GM19239 (cell line): ENCODE measurements around the gene TWIST2.

Experiments used
- DNase-seq: peaks from one replicate; pipeline ENCODE4 v3.0.0; 2011; ENCODE audit warnings: low spot score; ENCODE audit not compliant: insufficient read length
- FAIRE-seq: peaks from 2 replicates; lab custom pipeline; 2011; peaks lifted over from hg19 to GRCh38; lab: Jason Lieb, UNC

Gene TWIST2

DNA sequence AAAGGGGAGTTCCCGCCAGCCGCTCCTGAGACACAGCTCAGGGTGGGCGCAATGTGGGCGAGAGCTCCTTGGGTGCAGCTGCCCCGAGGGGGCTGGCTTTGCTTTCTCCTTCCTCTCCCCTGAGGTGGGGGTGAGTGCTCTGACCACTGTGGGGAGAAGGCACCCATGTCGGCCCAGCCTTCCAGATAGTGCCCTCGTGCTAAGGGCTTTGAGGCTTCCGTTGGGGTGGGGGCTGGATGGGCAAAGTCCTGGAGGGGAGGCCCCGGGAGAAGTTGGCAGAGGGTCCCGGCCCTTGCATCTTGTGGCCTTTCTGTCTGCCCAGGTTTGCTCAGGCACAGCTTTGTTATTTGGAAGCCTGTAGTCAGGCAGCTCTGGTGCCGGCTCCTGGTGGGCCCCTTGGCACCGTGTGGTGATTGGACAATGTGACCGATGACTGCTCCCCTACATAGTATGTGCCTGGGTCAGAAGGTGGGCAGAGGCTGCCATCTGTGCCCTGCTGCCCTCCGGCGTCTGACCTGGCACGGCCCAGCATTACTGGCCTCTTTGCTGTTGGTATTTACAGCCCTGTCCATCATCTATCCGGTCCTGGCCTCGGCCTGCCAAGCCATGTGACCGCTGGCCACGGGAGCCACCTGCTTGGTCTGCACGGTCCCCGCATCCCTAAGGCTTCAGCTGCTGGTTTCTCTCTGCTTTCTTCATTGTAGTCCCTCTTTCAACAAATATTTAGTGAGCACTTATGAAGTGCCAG, 50.8 kb downstream of the TWIST2 start:
- DNase-seq (no peak), FAIRE-seq (no peak)

DNA sequence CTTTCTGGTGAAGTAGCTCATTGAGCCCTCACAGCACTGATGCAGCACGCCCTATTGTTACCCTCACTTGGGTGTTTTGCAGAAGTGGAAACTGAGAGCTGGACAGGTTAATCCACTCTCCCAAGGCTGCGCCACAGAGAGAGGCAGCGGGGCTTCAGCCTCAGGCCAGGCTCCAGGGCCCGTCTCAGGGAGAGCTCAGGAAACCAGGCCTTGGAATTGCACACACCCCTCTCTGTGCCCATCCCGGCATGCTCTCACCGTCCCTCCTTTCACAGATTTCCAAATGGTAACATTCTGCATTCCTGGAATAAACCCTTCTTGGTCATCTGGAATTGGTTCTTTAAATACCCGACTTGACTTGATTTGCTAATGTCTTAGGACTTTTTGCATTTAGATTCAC, 51.5 kb downstream of the TWIST2 start:
- FAIRE-seq (no peak), DNase-seq (no peak)

DNA sequence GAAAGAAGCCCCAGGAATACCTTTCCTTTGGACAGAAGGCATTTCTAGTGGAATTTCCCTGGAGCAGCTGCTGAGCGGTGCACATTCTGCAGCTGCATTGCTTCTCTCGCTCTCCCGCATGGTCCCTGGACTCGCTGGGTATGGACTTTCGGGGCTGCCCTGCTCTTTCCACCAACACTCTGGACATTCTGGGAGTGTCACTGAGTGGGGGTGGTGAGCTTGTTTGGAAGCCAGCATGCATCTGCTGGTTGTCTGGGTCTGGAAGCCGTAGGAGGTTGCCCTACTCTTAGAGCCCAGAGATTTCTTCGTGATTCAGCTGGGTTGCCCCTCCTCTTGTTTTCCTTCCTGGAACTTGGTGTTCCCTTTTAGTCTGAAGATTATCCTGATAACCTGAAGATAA, 52.6 kb downstream of the TWIST2 start:
- DNase-seq = no peak
- FAIRE-seq = no peak

DNA sequence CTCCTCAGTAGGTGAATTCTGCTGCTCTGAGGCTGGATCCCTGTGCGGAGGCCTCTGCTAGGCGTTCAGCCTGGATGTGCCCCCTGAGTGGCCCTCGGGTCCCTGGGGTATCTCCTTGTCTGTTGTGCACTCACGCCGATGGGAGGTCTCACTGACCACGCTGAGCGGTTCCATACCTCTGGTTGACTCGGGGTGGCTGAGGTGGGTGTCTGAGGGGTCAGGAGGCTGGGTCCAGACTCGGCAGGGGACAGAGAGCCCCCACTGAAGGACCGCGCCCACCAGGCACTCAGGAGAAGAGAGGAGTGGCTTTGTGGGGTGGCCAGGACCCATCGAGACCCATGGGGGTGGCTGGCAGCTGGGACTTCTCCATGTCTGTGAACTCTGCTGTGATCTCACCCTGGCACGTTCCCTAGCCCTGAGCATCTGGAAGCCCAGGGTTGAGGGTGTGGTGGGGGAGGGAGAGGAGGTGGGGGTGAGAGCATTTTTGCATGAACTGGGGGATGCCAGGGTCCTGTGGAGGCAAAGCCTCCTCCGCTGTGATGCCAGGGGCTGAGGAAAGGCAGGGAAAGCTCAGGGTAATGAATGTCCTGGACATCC, 53.7 kb downstream of the TWIST2 start:
- no peak for FAIRE-seq
- no peak for DNase-seq

DNA sequence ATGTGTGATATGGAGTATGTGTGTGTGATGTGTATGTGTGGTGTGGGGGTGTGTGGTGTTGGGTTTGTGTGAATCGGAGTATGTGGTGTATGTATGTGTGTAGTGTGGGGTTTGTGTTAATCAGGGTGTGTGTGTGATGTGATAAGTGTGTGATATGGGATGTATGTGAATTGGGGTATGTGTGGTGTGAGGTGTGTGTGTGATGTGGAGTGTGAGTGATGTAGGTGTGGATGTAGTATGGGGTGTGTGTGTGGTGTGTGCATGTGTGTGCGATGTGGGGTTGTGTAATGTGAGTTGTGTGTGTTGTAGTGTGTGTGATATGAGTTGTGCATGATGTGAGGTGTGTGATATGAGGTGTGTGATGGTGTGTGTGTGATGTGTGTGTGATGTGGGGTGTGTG, 54.4 kb downstream of the TWIST2 start:
- DNase-seq (no peak), FAIRE-seq (no peak)

DNA sequence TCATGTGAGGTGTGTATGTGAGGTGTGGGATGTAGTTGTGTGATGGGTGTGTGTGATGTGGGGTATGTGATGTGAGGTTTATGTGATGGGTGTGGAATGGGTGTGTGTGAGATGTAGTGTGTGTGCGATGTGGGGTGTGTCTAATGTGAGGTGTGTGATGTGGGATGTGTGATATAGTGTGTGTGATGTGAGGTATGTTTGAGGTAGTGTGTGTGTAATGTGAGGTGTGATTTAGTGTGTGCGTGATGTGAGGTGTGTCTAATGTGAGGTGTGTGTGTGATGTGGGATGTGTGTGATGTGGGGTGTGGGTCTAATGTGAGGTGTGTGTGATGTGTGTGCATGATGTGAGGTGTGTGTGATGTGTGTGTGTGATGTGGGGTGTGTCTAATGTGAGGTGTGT, 55.3 kb downstream of the TWIST2 start:
- DNase-seq (no peak), FAIRE-seq (no peak)

DNA sequence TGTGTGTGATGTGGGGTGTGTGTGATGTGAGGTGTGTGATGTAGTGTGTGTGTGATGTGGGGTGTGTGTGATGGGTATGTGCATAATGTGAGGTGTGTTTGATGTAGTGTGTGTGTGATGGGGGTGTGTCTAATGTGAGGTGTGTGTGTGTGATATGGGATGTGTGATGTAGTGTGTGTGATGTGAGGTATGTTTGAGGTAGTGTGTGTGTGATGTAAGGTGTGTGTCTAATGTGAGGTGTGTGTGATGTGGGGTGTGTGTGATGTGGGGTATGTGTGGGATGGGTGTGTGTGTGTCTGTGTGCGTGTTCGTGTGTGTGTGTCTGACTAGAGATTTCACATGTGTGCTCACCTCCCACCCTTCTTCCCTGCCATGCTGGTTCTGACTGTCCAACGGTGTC, 56.3 kb downstream of the TWIST2 start:
- DNase-seq (no peak), FAIRE-seq (no peak)

DNA sequence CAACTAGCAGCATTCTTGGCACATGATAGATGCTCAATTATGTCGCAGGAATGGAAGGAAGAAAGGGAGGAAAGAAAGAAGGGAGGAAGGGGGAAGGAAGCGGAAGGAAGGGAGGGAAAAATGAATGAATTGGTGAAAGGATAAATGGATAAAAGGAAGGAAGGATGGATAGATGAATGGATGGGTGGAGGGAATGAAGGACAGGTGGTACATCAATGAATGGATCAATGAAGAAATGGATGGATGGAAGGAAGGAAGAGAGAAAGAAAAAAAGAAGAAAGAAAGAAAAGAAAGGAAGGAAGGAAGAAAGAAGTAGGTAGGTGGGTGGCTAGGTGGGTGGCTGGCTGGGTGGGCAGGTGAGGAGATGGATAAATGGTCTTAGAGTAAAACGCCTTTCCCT, 56.8 kb downstream of the TWIST2 start:
- DNase-seq = no peak
- no peak for FAIRE-seq

DNA sequence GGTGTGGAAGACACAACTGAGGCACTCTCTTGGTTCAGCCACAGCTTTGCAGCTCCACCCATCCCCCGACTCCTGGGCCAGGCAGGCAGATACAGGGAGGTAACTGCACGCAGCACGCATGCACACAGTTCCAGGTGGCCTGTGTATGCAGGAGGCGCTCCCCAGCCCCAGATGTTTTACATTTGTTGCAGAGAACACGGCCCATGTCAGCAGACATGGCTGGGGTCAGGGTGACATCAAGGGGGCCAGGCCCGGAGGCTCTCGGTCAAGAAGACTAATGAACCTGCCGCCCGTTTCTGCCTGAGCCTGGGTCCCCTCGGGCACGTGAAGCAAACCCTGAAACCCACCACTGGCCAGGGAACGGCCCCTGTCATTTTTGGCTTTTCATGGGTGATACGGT, 57.3 kb downstream of the TWIST2 start:
- FAIRE-seq (no peak), DNase-seq (no peak)

DNA sequence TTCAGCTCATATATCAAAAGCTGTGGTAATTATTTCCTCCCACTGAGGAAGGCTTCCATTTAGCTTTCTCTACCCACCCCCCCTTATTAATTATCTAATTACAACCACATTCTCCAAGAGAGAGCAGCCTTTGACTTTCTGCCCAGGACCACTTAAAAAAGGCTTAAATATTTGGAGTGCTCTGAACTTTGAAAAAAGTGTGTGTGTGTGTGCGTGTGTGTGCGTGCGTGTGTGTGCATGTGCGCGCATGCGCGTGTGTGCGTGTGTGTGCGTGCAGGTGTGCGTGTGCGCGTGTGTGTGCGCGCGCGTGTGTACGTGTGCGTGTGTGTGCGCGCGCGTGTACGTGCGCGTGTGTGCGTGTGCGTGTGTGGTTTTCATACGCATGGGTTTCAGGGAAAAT, 57.8 kb downstream of the TWIST2 start:
- no peak for DNase-seq
- no peak for FAIRE-seq

DNA sequence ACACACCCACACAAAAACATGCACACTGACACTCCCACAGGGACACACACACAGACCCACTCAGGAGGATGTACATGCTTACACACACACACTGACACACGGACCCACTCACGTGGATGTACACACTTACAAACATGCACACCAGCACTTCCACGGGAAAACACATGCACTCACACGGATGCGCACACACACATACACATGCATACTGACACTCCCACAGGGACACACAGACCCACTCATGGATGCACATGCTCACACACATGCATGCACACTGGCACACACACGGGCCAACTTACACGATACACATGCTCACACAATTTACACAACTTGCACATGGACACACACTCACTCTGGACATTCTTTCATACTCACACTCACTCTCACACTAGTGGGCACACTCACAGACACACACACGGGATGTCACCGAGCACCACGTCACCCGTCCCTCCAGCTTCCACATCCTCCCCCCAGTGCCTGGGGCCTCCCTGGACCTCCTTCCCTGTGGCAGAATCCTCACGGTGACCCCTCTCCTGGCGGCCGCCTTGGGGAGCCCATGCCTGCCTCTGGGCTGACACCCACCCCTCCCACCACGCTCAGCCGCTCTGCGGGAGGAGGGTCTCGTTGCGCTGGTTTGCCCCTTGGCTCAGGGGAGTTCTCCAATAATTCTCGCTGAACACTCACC, 58.5 kb downstream of the TWIST2 start:
- FAIRE-seq (no peak), DNase-seq (no peak)

DNA sequence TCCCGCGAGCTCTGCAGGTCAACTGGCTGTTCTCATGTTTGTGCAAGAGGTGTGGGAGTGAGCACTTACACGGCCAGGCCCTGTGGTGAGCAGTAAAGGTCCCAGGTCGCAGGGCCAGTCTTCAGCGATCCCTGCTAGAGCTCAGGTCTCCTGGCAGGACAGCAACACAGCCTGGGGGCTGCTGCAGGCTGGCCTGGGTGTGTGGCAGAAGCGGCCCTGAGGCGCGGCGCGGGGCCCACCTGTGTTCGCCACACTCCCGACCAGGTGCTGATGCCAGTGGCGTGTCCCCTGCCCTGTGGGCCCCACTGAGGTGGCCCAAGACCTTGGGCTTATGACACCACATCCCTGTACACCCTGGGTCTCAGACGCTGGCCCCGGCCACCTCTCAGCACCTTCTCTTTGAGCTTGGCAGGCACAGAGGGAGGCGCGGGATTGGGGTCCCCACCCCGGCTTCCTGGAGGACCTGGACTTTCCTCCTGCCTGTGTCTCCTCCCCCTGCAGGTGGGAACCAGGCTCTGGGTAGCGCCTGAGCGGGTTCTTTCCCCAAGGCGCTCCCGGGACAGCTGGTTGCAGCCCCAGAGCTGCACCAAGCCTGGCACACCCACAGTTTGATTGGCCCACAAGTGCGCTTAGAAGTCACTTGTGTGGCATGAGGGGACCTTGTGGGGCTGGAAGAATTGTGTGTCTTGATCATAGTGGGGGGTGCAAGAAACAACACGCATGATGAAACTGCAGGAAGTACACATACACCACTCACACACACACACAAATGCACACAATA, 59.2 kb downstream of the TWIST2 start:
- no peak for FAIRE-seq

DNA sequence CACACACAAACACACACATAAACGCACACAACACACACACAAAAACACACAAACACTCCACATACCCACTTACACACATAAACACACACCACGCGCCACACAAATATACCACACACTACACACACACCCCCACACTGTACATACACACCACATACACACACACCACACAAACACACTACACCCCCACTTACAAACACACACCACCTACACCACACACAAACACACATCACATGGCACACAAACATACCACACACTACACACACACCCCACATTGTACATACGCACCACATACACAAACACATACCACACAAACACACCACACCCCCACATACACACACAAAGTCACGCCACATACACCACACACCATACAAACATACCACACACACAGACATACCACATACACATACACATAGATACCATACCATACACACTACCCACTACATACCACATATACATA, 59.9 kb downstream of the TWIST2 start:
- DNase-seq (no peak), FAIRE-seq (no peak)

More for the DNA sequence above, 59.2 kb downstream of the TWIST2 start:
- DNase-seq = no peak

DNA sequence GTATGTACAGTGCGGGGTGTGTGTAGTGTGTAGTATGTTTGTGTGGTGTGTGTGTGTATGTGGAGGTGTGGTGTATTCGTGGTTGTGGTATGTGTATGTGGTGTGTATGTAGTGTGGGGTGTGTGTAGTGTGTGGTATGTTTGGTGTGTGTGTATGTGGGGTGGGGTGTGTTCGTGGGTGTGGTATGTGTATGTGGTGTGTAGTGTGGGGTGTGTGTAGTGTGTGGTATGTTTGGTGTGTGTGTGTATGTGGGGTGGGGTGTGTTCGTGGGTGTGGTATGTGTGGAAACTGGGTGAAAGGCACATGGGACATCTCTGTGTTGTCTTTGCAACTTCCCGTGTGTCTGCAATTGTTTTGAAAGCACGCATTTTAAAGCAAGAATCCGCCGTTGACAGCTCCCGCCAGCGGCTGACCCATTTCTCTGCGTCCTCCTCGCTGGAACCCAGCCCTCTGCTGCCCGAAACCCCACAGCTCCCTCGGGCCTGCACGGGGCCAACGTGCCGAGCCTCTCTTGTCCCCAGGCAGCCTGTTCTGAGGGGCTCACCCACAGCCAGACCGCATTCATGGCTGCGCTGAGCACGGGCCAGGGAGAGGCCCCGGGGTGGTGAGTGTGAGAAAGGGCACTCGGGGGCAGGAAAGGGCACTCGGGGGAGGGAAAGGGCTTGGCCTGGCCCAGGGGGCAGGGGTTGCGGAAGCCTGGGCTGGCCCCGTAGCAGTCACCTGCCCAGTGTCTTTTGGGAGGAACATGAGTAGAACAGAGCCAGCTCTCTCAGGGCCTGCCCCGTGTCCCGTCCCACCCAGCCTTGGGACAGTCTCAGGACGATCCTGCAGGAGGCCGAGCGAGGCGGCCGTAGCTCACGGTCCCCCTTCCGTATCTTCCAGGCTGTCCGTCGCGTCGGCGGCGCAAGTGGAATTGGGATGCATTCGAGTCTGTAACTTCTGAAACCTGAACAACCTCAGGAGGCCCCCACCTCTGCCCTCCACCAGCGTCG, 61.4 kb downstream of the TWIST2 start:
- no peak for FAIRE-seq

DNA sequence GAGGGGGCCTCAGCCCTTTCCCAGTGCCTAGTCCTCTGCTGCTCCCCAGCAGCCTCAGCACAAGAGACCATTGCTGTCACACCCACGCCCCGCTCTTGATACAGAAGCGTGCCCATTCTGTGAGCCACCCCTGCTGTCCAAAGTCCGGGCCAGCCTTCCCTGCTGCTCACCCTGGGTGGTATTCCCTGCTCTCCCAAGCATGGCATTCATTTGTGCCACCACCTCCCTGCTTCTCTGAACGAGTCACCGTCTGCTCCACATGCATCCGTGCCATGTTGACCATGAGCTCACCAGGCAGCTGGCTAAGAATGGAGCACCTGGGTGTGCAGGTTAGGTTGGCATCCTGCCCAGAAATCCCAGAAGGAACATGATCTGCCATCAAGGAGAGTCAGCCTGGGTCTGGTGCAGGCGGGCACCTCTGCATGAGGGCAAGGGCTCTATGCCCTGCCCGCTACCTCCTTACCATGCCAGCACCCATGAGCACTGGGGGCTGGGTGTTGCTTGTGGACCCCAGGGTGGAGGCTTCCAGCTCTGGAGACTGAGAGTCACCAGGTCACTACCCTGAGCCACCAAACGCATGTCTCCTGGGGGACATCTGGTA, 63.0 kb downstream of the TWIST2 start:
- FAIRE-seq (no peak), DNase-seq (no peak)

More for the DNA sequence above, 61.4 kb downstream of the TWIST2 start:
- DNase-seq = no peak

DNA sequence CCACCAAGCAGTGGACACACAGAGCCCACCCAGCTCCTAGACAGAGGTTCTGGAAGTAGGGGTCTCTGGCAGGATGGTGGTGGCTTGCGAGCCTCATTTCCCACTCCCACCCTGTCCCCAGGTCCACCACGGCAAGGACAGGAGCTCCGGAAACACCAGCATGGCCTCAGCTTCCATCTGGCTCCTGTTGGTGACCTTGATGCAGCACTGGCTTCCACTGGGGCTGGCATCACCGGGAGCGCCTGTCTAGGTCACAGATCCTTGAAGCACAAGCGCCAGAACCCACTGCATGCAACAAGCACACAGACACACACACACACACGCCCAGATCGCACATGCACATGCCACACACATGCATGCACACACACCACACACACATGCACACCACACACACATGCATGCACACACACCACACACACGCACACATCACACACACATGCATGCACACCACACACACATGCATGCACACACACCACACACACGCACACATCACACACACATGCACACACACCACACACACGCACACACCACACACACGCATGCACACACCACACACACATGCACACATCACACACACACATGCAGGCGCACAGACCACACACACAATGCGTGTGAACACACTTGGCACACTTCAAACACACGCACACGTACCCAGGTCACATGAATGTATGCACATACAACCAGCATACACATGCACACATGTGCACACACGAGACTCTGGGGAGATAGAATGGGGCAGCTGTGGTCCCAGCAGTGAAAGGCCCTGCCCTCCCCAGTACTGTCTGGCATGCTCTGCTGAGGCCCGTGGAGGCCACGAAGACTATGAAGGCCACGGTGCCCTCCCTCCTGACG, 63.7 kb downstream of the TWIST2 start:
- FAIRE-seq (no peak), DNase-seq (no peak)

DNA sequence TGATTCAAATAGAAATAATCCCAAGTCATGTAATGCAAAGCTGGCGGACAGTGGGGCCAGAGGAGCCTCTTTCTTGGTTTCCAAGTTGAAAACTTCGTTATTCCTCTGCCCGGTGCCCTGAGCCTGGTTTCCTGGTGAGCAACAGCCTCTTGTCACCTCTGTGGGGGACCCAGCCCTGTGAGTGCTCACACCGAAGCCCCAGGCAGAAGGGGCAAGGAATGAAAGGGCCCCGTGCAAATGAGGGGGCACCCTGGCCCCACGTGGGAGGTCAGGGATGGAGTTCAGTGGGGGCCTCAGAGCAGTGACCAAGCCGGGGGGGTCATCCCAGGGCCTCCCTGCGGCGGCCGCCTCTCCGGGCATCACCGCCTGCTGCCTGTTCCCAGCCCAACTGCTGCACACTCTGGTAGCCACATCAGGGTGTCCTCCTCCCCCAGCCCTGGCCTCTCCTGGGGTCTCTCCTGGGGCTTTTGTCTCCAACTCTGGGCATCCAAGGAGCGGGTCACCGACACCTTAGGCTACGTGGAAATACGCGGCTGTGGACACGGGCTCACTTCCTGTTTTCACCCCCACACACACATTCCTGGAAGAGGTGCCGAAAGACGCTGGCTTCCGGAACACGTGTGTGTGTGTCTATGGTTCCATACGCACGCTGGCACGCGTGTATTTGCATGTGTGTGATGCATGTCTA, 64.5 kb downstream of the TWIST2 start:
- DNase-seq = no peak
- no peak for FAIRE-seq
